SK-N-SH treated with all-trans-retinoic acid at 6 μM for 48 hours (cell line): ENCODE measurements around the gene MBOAT7.
"Not testable (repeated sequence)": the region's sequence is repeated elsewhere in the genome, so short reads cannot be mapped to it uniquely, and the experiment has no call there.

Source experiments
- ATAC-seq: fragments of 200-7000 bp; cut with Tn5 transposase; 3 replicates; pipeline ENCODE4 v1.9.1; 2020; ENCODE audit warnings: mild to moderate bottlenecking, moderate library complexity
- ARNTL ChIP-seq: fragments of 450-650 bp; formaldehyde crosslinking; IDR thresholded peaks from 2 replicates; pipeline ENCODE4 v1.5.0; 2020; ENCODE audit warnings: low read depth, mild to moderate bottlenecking, moderate library complexity, borderline replicate concordance
- CREB5 ChIP-seq: fragments of 250-450 bp; sonication (Bioruptor Pico); IDR thresholded peaks from 2 replicates; pipeline ENCODE4 v1.5.1; 2020; ENCODE audit warnings: low read depth, mild to moderate bottlenecking, moderate library complexity
- CSRNP3 ChIP-seq: fragments of 250-450 bp; sonication (Bioruptor Pico); IDR thresholded peaks from 2 replicates; pipeline ENCODE4 v1.5.1; 2021; ENCODE audit warnings: mild to moderate bottlenecking, moderate library complexity
- ESRRG ChIP-seq: fragments of 250-450 bp; sonication (Bioruptor Pico); IDR thresholded peaks from 2 replicates; pipeline ENCODE4 v1.6.1; 2021; ENCODE audit warnings: mild to moderate bottlenecking
- GLIS3 ChIP-seq: fragments of 250-450 bp; sonication (Bioruptor Pico); IDR thresholded peaks from 2 replicates; pipeline ENCODE4 v1.5.0; 2020; ENCODE audit warnings: mild to moderate bottlenecking, moderate library complexity
- OSR1 ChIP-seq: fragments of 250-450 bp; sonication (Bioruptor Pico); IDR thresholded peaks from 2 replicates; pipeline ENCODE4 v1.8.0; 2022; ENCODE audit warnings: moderate library complexity, mild to moderate bottlenecking, inconsistent platforms
- PATZ1 ChIP-seq: fragments of 250-450 bp; sonication (Bioruptor Pico); IDR thresholded peaks from 2 replicates; pipeline ENCODE4 v1.8.0; 2020; ENCODE audit warnings: mild to moderate bottlenecking, moderate library complexity, borderline replicate concordance
- POU6F1 ChIP-seq: fragments of 250-450 bp; sonication (Bioruptor Pico); IDR thresholded peaks from 2 replicates; pipeline ENCODE4 v1.8.0; 2021; ENCODE audit warnings: low read depth, mild to moderate bottlenecking, moderate library complexity, borderline replicate concordance
- TCF4 ChIP-seq: fragments of 250-450 bp; sonication (Bioruptor Pico); IDR thresholded peaks from 2 replicates; pipeline ENCODE4 v1.8.0; 2021; ENCODE audit warnings: mild to moderate bottlenecking, moderate library complexity, borderline replicate concordance
- TOX ChIP-seq: fragments of 250-450 bp; sonication (Bioruptor Pico); IDR thresholded peaks from 2 replicates; pipeline ENCODE4 v1.8.0; 2021; ENCODE audit warnings: mild to moderate bottlenecking, moderate library complexity, borderline replicate concordance
- ZC3H10 ChIP-seq: fragments of 250-450 bp; sonication (Bioruptor Pico); IDR thresholded peaks from 2 replicates; pipeline ENCODE4 v1.5.1; 2021; ENCODE audit warnings: mild to moderate bottlenecking, moderate library complexity
- ZFP3 ChIP-seq: fragments of 250-450 bp; sonication (Bioruptor Pico); IDR thresholded peaks from 2 replicates; pipeline ENCODE4 v1.5.0; 2020; ENCODE audit warnings: mild to moderate bottlenecking, moderate library complexity
- ZFP30 ChIP-seq: fragments of 450-650 bp; formaldehyde crosslinking; IDR thresholded peaks from 2 replicates; pipeline ENCODE4 v1.5.0; 2022; ENCODE audit warnings: mild to moderate bottlenecking, moderate library complexity
- ZNF565 ChIP-seq: fragments of 450-650 bp; formaldehyde crosslinking; conservative IDR thresholded peaks from 2 replicates; pipeline ENCODE4 v1.5.0; 2020; ENCODE audit warnings: low read depth, mild to moderate bottlenecking, moderate library complexity
- ZNF70 ChIP-seq: fragments of 450-650 bp; formaldehyde crosslinking; IDR thresholded peaks from 2 replicates; pipeline ENCODE4 v1.5.0; 2020; ENCODE audit warnings: mild to moderate bottlenecking, moderate library complexity
- ZNF8 ChIP-seq: fragments of 450-650 bp; formaldehyde crosslinking; IDR thresholded peaks from 2 replicates; pipeline ENCODE4 v1.5.0; 2020; ENCODE audit warnings: mild to moderate bottlenecking, moderate library complexity

MBOAT7 gene

GRCh38 chr19:54173359-54173699 lies 16.1 kb downstream of the MBOAT7 start (continued):
- TF ChIP-seq CSRNP3 (no peak), TOX (CRISPR knock-in tag) (no peak), ESRRG (CRISPR knock-in tag) (no peak), ZNF565 (no peak), ZFP3 (CRISPR knock-in tag) (no peak), OSR1 (CRISPR knock-in tag) (no peak), ZNF70 (CRISPR knock-in tag) (no peak)

- peak; percentile 56 for ATAC-seq
Measured at GRCh38 chr19:54172471-54173358, 16.7 kb downstream of the MBOAT7 start, which contains the start of gene TMC4. TMC4 (minus strand) TSS chr19:54173160; CDS start chr19:54173117, 43 bp downstream.

GRCh38 chr19:54171736-54172431 lies 17.5 kb downstream of the MBOAT7 start:
- ATAC-seq, result not testable (repeated sequence)

More at GRCh38 chr19:54172471-54173358, 16.7 kb downstream of the MBOAT7 start, which contains the start of gene TMC4:
- TF ChIP-seq ZC3H10 (CRISPR knock-in tag) (no peak), CSRNP3 (no peak), TOX (CRISPR knock-in tag) (no peak), ZNF565 (no peak), CREB5 (CRISPR knock-in tag) (no peak), POU6F1 (CRISPR knock-in tag) (no peak), ZNF70 (CRISPR knock-in tag) (no peak), ZNF8 (no peak), ARNTL (CRISPR knock-in tag) (no peak), ZFP3 (CRISPR knock-in tag) (no peak), ZFP30 (CRISPR knock-in tag) (no peak), TCF4 (CRISPR knock-in tag) (no peak), PATZ1 (CRISPR knock-in tag) (no peak), GLIS3 (no peak)
- TF ChIP-seq, all 23 proteins: peak for 0

- no peak for TF ChIP-seq ZFP3 (CRISPR knock-in tag)
- TF ChIP-seq OSR1 (CRISPR knock-in tag), result no peak
- TF ChIP-seq ZFP30 (CRISPR knock-in tag), result no peak
- ATAC-seq, result no peak
Measured at GRCh38 chr19:54169149-54169740, 20.1 kb downstream of the MBOAT7 start.
